Measurements from ENCODE around the gene OMP. TPM values are rescaled to one million over a fixed set of nuclear protein-coding genes. Genes with fewer than 3 reads are reported as not detected.

OMP gene
- total RNA-seq, 2 donors from 2014 or later = 8.0 TPM; not detected in 1

GRCh38 chr11:77055913-77056312 is 46.7 kb upstream of the OMP start:
- WGBS = 89% methylated on average over 5 of the region's 5 CpGs
- no peak for TF ChIP-seq POLR2AphosphoS5 (IDR thresholded peaks at IDR 0.05)
- TF ChIP-seq CTCF (IDR thresholded peaks at IDR 0.05) = no peak
- no peak for TF ChIP-seq POLR2A (IDR thresholded peaks at IDR 0.05)
- H3K4me1 ChIP-seq (replicated peaks) = peaks cover 4% of the 10 kb centered on the region
- no peak overlapping the region for H3K4me3 ChIP-seq
- H3K9me3 ChIP-seq = no peaks in the 10 kb centered on the region
- no peak for DNase-seq (ENCODE audit: low spot score)
- intact Hi-C loops (cut with DNase I) = no loop called here
- H3K27me3 ChIP-seq (replicated peaks; ENCODE audit: insufficient read depth) = no peaks in the 10 kb centered on the region
- no peaks in the 10 kb centered on the region for H3K36me3 ChIP-seq
- no peak overlapping the region for H3K27ac ChIP-seq

DNA sequence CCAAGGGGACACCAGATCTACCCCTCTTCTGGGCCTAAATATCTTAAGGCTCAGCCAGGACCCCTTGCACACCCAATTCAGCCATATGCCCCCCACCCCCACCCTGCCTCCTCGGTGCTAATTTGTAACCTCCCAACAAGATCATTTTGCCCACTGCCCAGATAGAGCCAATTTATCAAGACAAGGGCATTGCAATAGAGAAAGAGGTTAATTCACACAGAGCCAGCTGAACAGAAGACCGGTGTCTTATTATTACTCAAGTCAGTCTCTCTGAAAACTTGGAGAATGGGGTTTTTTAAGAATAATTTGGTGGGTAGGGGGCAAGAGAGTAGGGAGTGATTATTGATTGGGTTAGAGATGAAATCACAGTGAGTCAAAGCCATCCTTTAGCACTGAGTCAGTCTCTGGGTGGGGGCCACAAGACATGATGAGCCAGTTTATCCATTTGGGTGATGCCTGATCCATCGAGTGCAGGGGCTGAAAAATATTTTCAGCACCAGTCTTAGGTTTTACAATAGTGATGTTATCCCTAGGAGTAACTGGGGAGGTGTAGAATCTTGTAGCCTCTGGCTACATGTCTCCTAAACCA is 45.7 kb upstream of the OMP start:
- DNase-seq (ENCODE audit: low spot score) = no peak
- H3K4me3 ChIP-seq = no peak overlapping the region
- no peaks in the 10 kb centered on the region for H3K9me3 ChIP-seq
- 89% methylated on average over 3 of the region's 3 CpGs for WGBS
- intact Hi-C loops (cut with DNase I) = no loop called here
- H3K27me3 ChIP-seq (replicated peaks; ENCODE audit: insufficient read depth) = no peaks in the 10 kb centered on the region
- H3K27ac ChIP-seq = no peak overlapping the region
- peaks cover 4% of the 10 kb centered on the region for H3K4me1 ChIP-seq (replicated peaks)
- no peak for TF ChIP-seq POLR2A (IDR thresholded peaks at IDR 0.05)
- no peak for TF ChIP-seq CTCF (IDR thresholded peaks at IDR 0.05)
- no peak for TF ChIP-seq POLR2AphosphoS5 (IDR thresholded peaks at IDR 0.05)
- H3K36me3 ChIP-seq = no peaks in the 10 kb centered on the region

GRCh38 chr11:77057938-77058474 is 44.6 kb upstream of the OMP start:
- peaks cover 4% of the 10 kb centered on the region for H3K4me1 ChIP-seq (replicated peaks)
- no peak overlapping the region for H3K4me3 ChIP-seq
- no peaks in the 10 kb centered on the region for H3K9me3 ChIP-seq
- no peaks in the 10 kb centered on the region for H3K36me3 ChIP-seq
- intact Hi-C loops (cut with DNase I) = no loop called here
- no peak for DNase-seq (ENCODE audit: low spot score)
- no peaks in the 10 kb centered on the region for H3K27me3 ChIP-seq (replicated peaks; ENCODE audit: insufficient read depth)
- 79% methylated on average over 9 of the region's 9 CpGs for WGBS
- no peak overlapping the region for H3K27ac ChIP-seq
- TF ChIP-seq CTCF (IDR thresholded peaks at IDR 0.05) (no peak), POLR2AphosphoS5 (IDR thresholded peaks at IDR 0.05) (no peak), POLR2A (IDR thresholded peaks at IDR 0.05) (no peak)

- no peak for TF ChIP-seq CTCF (IDR thresholded peaks at IDR 0.05)
- no peak for TF ChIP-seq POLR2A (IDR thresholded peaks at IDR 0.05)
- no peak for TF ChIP-seq POLR2AphosphoS5 (IDR thresholded peaks at IDR 0.05)
- Histone ChIP-seq H3K9me3 (no peaks in the 10 kb centered on the region), H3K36me3 (no peaks in the 10 kb centered on the region), H3K27ac (no peak overlapping the region), H3K4me1 (replicated peaks) (peaks cover 4% of the 10 kb centered on the region), H3K27me3 (replicated peaks; ENCODE audit: insufficient read depth) (no peaks in the 10 kb centered on the region), H3K4me3 (no peak overlapping the region)
- WGBS = 92% methylated on average over 2 of the region's 2 CpGs
- DNase-seq (ENCODE audit: low spot score) = no peak
- intact Hi-C loops (cut with DNase I) = no loop called here
These were observed 43.7 kb upstream of the OMP start for GRCh38 chr11:77058900-77059299.

DNA sequence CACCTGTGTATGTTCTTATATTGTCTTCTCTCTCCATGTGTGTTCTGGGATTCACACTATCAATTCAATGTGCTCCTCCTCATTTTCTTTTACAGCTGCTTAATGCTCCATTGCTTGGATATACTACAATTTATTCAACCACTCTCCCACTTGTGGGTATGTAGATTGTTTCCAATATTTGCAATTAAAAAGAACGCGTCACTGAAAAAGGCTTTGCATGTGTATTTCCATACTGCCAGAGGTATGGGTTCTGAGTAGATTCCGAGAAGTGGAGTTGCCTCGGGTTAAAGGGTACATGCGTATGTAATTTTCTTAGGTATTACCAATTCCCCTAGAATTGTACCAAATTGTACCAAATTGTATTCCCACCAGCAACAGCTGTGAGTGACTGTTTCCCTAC is 42.8 kb upstream of the OMP start:
- no peak for DNase-seq (ENCODE audit: low spot score)
- TF ChIP-seq POLR2A (IDR thresholded peaks at IDR 0.05) (no peak), CTCF (IDR thresholded peaks at IDR 0.05) (no peak)
- H3K36me3 ChIP-seq = no peaks in the 10 kb centered on the region
- no peak overlapping the region for H3K4me3 ChIP-seq
- H3K27ac ChIP-seq = peak overlapping the region in 1 of 2 donors; percentile 81
- H3K9me3 ChIP-seq = no peaks in the 10 kb centered on the region
- 93% methylated on average over 5 of the region's 5 CpGs for WGBS
- intact Hi-C loops (cut with DNase I) = no loop called here
- peaks cover 4% of the 10 kb centered on the region for H3K4me1 ChIP-seq (replicated peaks)
- no peaks in the 10 kb centered on the region for H3K27me3 ChIP-seq (replicated peaks; ENCODE audit: insufficient read depth)
